HPDE6-E6E7 (cell line): Measurements from ENCODE around the gene TMCO4.

ENCODE experiments used
- DNase-seq: peaks from one replicate; pipeline ENCODE4 v3.0.0; 2011; ENCODE audit warnings: missing footprints; ENCODE audit errors: extremely low spot score

The TMCO4 gene

GRCh38 chr1:19749685-19750084 is 50.0 kb downstream of the TMCO4 start:
- DNase-seq, result no peak

GRCh38 chr1:19747761-19748160 is 52.0 kb downstream of the TMCO4 start:
- no peak for DNase-seq

GRCh38 chr1:19744886-19745285 is 54.8 kb downstream of the TMCO4 start:
- no peak for DNase-seq

GRCh38 chr1:19744335-19744743 is 55.4 kb downstream of the TMCO4 start:
- no peak for DNase-seq

- no peak for DNase-seq
Observed at GRCh38 chr1:19743793-19744192, 55.9 kb downstream of the TMCO4 start.

GRCh38 chr1:19743180-19743579 is 56.5 kb downstream of the TMCO4 start:
- no peak for DNase-seq

GRCh38 chr1:19739628-19740027 is 60.1 kb downstream of the TMCO4 start:
- DNase-seq, result peak; percentile 46

- DNase-seq, result no peak
Observed at GRCh38 chr1:19738669-19739068, 61.0 kb downstream of the TMCO4 start.

GRCh38 chr1:19738076-19738475 is 61.6 kb downstream of the TMCO4 start:
- DNase-seq, result no peak

GRCh38 chr1:19737104-19737825 is 62.5 kb downstream of the TMCO4 start:
- peak; percentile 80 for DNase-seq

GRCh38 chr1:19735440-19736127 is 64.1 kb downstream of the TMCO4 start:
- no peak for DNase-seq

GRCh38 chr1:19734472-19734999 is 65.2 kb downstream of the TMCO4 start:
- no peak for DNase-seq

GRCh38 chr1:19734056-19734455 is 65.7 kb downstream of the TMCO4 start:
- DNase-seq, result no peak

GRCh38 chr1:19733615-19734014 is 66.1 kb downstream of the TMCO4 start:
- DNase-seq, result no peak

GRCh38 chr1:19731311-19731821 is 68.3 kb downstream of the TMCO4 start:
- DNase-seq, result no peak

- no peak for DNase-seq
Observed at GRCh38 chr1:19730793-19731192, 68.9 kb downstream of the TMCO4 start.

- DNase-seq, result no peak
Observed at GRCh38 chr1:19730232-19730631, 69.5 kb downstream of the TMCO4 start.

GRCh38 chr1:19728413-19729145 is 71.1 kb downstream of the TMCO4 start:
- no peak for DNase-seq

GRCh38 chr1:19725606-19726005 is 74.1 kb downstream of the TMCO4 start:
- DNase-seq, result no peak

GRCh38 chr1:19723874-19724273 is 75.8 kb downstream of the TMCO4 start:
- no peak for DNase-seq

GRCh38 chr1:19720973-19721372 is 78.7 kb downstream of the TMCO4 start:
- no peak for DNase-seq

- no peak for DNase-seq
Observed at GRCh38 chr1:19720174-19720573, 79.5 kb downstream of the TMCO4 start.
